GM23338 (cell line): ENCODE measurements around the gene NFKBIA. TPM values are rescaled to one million over a fixed set of nuclear protein-coding genes. Genes with fewer than 3 reads are reported as not detected.
A peak's percentile ranks its signal among the peaks of the same experiment; 100 is the strongest.

ENCODE experiments used
- ATAC-seq: fragments of 200-7000 bp; cut with Tn5 transposase; 3 replicates; pipeline ENCODE4 v1.9.1; 2020
- DNase-seq: peaks from one replicate; pipeline ENCODE4 v3.0.0-alpha.2; 2015; ENCODE audit warnings: low spot score
- H2AFZ ChIP-seq: fragments of 200-600 bp; sonication (generic); 2 replicates; pipeline ENCODE4 v1.8.0; 2016; ENCODE audit warnings: antibody characterized with exemption, mild to moderate bottlenecking, moderate library complexity
- H3F3A ChIP-seq: fragments of 200-600 bp; sonication (generic); replicated peaks from 2 replicates; pipeline ENCODE4 v1.8.0; 2017; ENCODE audit warnings: antibody characterized with exemption, mixed run types, low read depth
- H3K27ac ChIP-seq: fragments of 200-600 bp; sonication (generic); 2 replicates; pipeline ENCODE4 v1.6.1; 2016; ENCODE audit warnings: low read depth
- H3K27me3 ChIP-seq: fragments of 200-600 bp; sonication (generic); 2 replicates; pipeline ENCODE4 v1.8.0; 2016; ENCODE audit warnings: mild to moderate bottlenecking, mixed run types, moderate library complexity; ENCODE audit not compliant: insufficient read depth
- H3K36me3 ChIP-seq: fragments of 200-600 bp; sonication (generic); 2 replicates; pipeline ENCODE4 v1.8.0; 2016; ENCODE audit warnings: mild to moderate bottlenecking; ENCODE audit not compliant: insufficient read depth
- H3K4me1 ChIP-seq: fragments of 200-600 bp; sonication (generic); 2 replicates; pipeline ENCODE4 v1.8.0; 2016; ENCODE audit warnings: mild to moderate bottlenecking, moderate library complexity; ENCODE audit not compliant: insufficient read depth
- H3K4me2 ChIP-seq: fragments of 200-600 bp; sonication (generic); 2 replicates; pipeline ENCODE4 v1.7.1; 2017; ENCODE audit warnings: mixed run types
- H3K4me3 ChIP-seq: fragments of 200-600 bp; sonication (generic); 2 replicates; pipeline ENCODE4 v1.6.1; 2016; ENCODE audit warnings: mixed run types
- H3K79me2 ChIP-seq: fragments of 200-600 bp; sonication (generic); replicated peaks from 2 replicates; pipeline ENCODE4 v1.8.0; 2017; ENCODE audit warnings: mild to moderate bottlenecking; ENCODE audit not compliant: insufficient read depth
- H3K9me2 ChIP-seq: fragments of 200-600 bp; sonication (generic); 2 replicates; pipeline ENCODE4 v1.8.0; 2017; ENCODE audit not compliant: insufficient read depth
- H4K20me1 ChIP-seq: fragments of 200-600 bp; sonication (generic); replicated peaks from 2 replicates; pipeline ENCODE4 v1.8.0; 2017; ENCODE audit warnings: mild to moderate bottlenecking; ENCODE audit not compliant: insufficient read depth
- H3K27ac Mint-ChIP-seq: 2 replicates; pipeline ENCODE4 v1.8.0; 2020; ENCODE audit warnings: inconsistent platforms, mild to moderate bottlenecking, moderate library complexity, mixed read lengths
- H3K27me3 Mint-ChIP-seq: 3 replicates; pipeline ENCODE4 v1.8.0; 2022; ENCODE audit warnings: low read depth, mild to moderate bottlenecking, moderate library complexity, mixed read lengths, inconsistent platforms; ENCODE audit not compliant: insufficient read depth, poor library complexity
- H3K36me3 Mint-ChIP-seq: 3 replicates; pipeline ENCODE4 v1.8.0; 2021; ENCODE audit warnings: low read depth, mild to moderate bottlenecking, inconsistent platforms, moderate library complexity, mixed read lengths
- H3K4me1 Mint-ChIP-seq: 3 replicates; pipeline ENCODE4 v1.8.0; 2020; ENCODE audit warnings: mild to moderate bottlenecking, inconsistent platforms, mixed read lengths
- H3K4me3 Mint-ChIP-seq: 3 replicates; pipeline ENCODE4 v1.8.0; 2021; ENCODE audit warnings: moderate library complexity, mild to moderate bottlenecking, inconsistent platforms, mixed read lengths
- H3K9me3 Mint-ChIP-seq: 3 replicates; pipeline ENCODE4 v1.8.0; 2020; ENCODE audit warnings: moderate library complexity, mild to moderate bottlenecking, inconsistent platforms, mixed read lengths
- ETS1 ChIP-seq: IDR thresholded peaks from 2 replicates; pipeline ENCODE4 v1.6.1; 2016; ENCODE audit warnings: antibody characterized with exemption
- EZH2phosphoT487 ChIP-seq: fragments of 200-600 bp; sonication (generic); IDR thresholded peaks from one replicate; pipeline ENCODE4 v1.8.1; 2018; ENCODE audit warnings: antibody characterized with exemption; ENCODE audit not compliant: unreplicated experiment
- NANOG ChIP-seq: IDR thresholded peaks from 2 replicates; pipeline ENCODE4 v1.6.1; 2016; ENCODE audit warnings: antibody characterized with exemption, borderline replicate concordance
- STAT1 ChIP-seq: IDR thresholded peaks from one replicate; pipeline ENCODE4 v1.6.1; 2016; ENCODE audit warnings: antibody characterized with exemption; ENCODE audit not compliant: unreplicated experiment
- ZNF114 ChIP-seq: fragments of 250-450 bp; sonication (Bioruptor Pico); IDR thresholded peaks from 2 replicates; pipeline ENCODE4 v1.5.0; 2020; ENCODE audit warnings: mild to moderate bottlenecking, moderate library complexity
- ZNF331 ChIP-seq: fragments of 250-450 bp; sonication (Bioruptor Pico); IDR thresholded peaks from 2 replicates; pipeline ENCODE4 v1.5.0; 2020; ENCODE audit warnings: low read depth, mild to moderate bottlenecking, moderate library complexity
- ZNF462 ChIP-seq: fragments of 250-450 bp; sonication (Bioruptor Pico); IDR thresholded peaks from 2 replicates; pipeline ENCODE4 v1.5.0; 2020; ENCODE audit warnings: mild to moderate bottlenecking, moderate library complexity
- polyA plus RNA-seq: library from polyadenylated mRNA; unstranded; fragments of >200 nt; fragmentation: Nextera tagmentation; extraction: Ambion mirVana; gene quantifications from 2 replicates; pipeline ENCODE4 v1.2.1, GENCODE V29; 2016
- total RNA-seq: library from RNA; depleted of rRNA; stranded (reverse); fragments of >200 nt; shearing (Covaris generic); gene quantifications from 2 replicates; pipeline ENCODE4 v1.2.3, GENCODE V29; 2014
- TF ChIP-seq, protein P1 (sequence below), 2 experiments: fragments of 200-600 bp in 1 of 2; sonication (generic) in 1 of 2; conservative IDR thresholded peaks; 2 replicates each; pipeline versions ENCODE4 v1.5.1 to v1.6.1; 2016 to 2017; ENCODE audit warnings: antibody characterized with exemption in 2 of 2, low read depth in 2 of 2, mild to moderate bottlenecking in 2 of 2, moderate library complexity in 1 of 2
- TF ChIP-seq, protein P2 (sequence below): IDR thresholded peaks from one replicate; pipeline ENCODE4 v1.6.1; 2018; ENCODE audit warnings: antibody characterized with exemption; ENCODE audit not compliant: unreplicated experiment

NFKBIA gene
- total and polyA plus RNA-seq, 2 experiments from 2014 or later = 33.4 to 41.3 TPM

- TF ChIP-seq ETS1 = no peak
- no peak for TF ChIP-seq ZNF114
- no peak for TF ChIP-seq EZH2phosphoT487
- TF ChIP-seq NANOG = no peak
- TF ChIP-seq, protein P1, sequence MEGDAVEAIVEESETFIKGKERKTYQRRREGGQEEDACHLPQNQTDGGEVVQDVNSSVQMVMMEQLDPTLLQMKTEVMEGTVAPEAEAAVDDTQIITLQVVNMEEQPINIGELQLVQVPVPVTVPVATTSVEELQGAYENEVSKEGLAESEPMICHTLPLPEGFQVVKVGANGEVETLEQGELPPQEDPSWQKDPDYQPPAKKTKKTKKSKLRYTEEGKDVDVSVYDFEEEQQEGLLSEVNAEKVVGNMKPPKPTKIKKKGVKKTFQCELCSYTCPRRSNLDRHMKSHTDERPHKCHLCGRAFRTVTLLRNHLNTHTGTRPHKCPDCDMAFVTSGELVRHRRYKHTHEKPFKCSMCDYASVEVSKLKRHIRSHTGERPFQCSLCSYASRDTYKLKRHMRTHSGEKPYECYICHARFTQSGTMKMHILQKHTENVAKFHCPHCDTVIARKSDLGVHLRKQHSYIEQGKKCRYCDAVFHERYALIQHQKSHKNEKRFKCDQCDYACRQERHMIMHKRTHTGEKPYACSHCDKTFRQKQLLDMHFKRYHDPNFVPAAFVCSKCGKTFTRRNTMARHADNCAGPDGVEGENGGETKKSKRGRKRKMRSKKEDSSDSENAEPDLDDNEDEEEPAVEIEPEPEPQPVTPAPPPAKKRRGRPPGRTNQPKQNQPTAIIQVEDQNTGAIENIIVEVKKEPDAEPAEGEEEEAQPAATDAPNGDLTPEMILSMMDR (conservative IDR thresholded peaks at IDR 0.05; ENCODE audit: low read depth in 2 of 2) = no peak
- TF ChIP-seq ZNF331 (CRISPR knock-in tag) = no peak
Measured at GRCh38 chr14:35406090-35406489, 1.5 kb upstream of the NFKBIA start (continued).

GRCh38 chr14:35405304-35405996 is 901 bp upstream of the NFKBIA start:
- H2AFZ ChIP-seq = 0 out of 2 replicates have a peak overlapping the region, but pooled peaks have one; percentile 63
- H3K79me2 ChIP-seq = peaks cover 12% of the 10 kb centered on the region
- peaks cover 21% of the 10 kb centered on the region for H3K4me1 ChIP-seq
- peak overlapping the region; percentile 71; the same call in 1 of the 2 replicates for H3K27ac Mint-ChIP-seq
- H3K27me3 Mint-ChIP-seq = peaks cover 11% of the 10 kb centered on the region
- peaks cover 33% of the 10 kb centered on the region for H3K36me3 Mint-ChIP-seq
- H3F3A ChIP-seq = peaks cover 16% of the 10 kb centered on the region; the same call in 1 of the 2 replicates
- peak; percentile 60 for DNase-seq
- no peaks in the 10 kb centered on the region for H4K20me1 ChIP-seq
- peak overlapping the region; percentile 96 for H3K4me3 ChIP-seq
- H3K4me1 Mint-ChIP-seq = peaks cover 47% of the 10 kb centered on the region
- H3K36me3 ChIP-seq = peaks cover 27% of the 10 kb centered on the region; the same call in 1 of the 2 replicates
- peak; percentile 4 for ATAC-seq
- peak overlapping the region; percentile 91 for H3K4me3 Mint-ChIP-seq
- H3K4me2 ChIP-seq = peak overlapping the region; percentile 99
- H3K9me2 ChIP-seq = no peaks in the 10 kb centered on the region
- no peaks in the 10 kb centered on the region for H3K9me3 Mint-ChIP-seq
- no peaks in the 10 kb centered on the region for H3K27me3 ChIP-seq
- no peak overlapping the region for H3K27ac ChIP-seq
- TF ChIP-seq ZNF331 (CRISPR knock-in tag) (no peak), ETS1 (no peak), EZH2phosphoT487 (no peak), ZNF462 (CRISPR knock-in tag) (no peak), STAT1 (no peak)
- TF ChIP-seq, protein P2, sequence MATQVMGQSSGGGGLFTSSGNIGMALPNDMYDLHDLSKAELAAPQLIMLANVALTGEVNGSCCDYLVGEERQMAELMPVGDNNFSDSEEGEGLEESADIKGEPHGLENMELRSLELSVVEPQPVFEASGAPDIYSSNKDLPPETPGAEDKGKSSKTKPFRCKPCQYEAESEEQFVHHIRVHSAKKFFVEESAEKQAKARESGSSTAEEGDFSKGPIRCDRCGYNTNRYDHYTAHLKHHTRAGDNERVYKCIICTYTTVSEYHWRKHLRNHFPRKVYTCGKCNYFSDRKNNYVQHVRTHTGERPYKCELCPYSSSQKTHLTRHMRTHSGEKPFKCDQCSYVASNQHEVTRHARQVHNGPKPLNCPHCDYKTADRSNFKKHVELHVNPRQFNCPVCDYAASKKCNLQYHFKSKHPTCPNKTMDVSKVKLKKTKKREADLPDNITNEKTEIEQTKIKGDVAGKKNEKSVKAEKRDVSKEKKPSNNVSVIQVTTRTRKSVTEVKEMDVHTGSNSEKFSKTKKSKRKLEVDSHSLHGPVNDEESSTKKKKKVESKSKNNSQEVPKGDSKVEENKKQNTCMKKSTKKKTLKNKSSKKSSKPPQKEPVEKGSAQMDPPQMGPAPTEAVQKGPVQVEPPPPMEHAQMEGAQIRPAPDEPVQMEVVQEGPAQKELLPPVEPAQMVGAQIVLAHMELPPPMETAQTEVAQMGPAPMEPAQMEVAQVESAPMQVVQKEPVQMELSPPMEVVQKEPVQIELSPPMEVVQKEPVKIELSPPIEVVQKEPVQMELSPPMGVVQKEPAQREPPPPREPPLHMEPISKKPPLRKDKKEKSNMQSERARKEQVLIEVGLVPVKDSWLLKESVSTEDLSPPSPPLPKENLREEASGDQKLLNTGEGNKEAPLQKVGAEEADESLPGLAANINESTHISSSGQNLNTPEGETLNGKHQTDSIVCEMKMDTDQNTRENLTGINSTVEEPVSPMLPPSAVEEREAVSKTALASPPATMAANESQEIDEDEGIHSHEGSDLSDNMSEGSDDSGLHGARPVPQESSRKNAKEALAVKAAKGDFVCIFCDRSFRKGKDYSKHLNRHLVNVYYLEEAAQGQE = no peak
